HTR-8/SVneo (cell line): ENCODE results near the gene MTOR.
"Not testable (repeated sequence)": the region's sequence is repeated elsewhere in the genome, so short reads cannot be mapped to it uniquely, and the experiment has no call there.

Experiments used
- DNase-seq: peaks from one replicate; pipeline ENCODE4 v3.0.0; 2011; ENCODE audit warnings: low spot score, mixed read lengths; ENCODE audit not compliant: insufficient read length
- FAIRE-seq: peaks from 2 replicates; lab custom pipeline; 2011; peaks lifted over from hg19 to GRCh38; lab: Jason Lieb, UNC

Gene MTOR

DNA sequence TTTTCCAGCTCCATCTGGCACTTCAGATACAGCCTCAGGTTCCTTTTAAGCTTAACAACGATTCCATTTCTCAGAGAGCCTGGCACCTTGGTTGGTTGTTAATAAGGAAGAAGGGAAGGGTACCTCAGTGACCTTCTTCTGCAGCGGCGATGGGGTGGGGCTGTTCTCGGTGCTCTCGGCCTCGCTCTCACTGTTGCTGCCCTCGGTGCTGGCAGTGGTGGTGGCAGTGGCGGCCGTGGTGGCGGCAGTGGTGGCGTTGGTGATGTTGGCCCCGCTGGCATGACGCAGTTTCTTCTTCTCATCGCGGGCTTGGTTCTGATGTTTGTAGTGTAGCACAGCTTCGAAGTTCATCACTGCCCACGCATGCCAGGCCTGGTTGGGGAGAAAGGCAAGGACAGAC is 131.9 kb downstream of the MTOR start:
- DNase-seq (no peak), FAIRE-seq (no peak)

DNA sequence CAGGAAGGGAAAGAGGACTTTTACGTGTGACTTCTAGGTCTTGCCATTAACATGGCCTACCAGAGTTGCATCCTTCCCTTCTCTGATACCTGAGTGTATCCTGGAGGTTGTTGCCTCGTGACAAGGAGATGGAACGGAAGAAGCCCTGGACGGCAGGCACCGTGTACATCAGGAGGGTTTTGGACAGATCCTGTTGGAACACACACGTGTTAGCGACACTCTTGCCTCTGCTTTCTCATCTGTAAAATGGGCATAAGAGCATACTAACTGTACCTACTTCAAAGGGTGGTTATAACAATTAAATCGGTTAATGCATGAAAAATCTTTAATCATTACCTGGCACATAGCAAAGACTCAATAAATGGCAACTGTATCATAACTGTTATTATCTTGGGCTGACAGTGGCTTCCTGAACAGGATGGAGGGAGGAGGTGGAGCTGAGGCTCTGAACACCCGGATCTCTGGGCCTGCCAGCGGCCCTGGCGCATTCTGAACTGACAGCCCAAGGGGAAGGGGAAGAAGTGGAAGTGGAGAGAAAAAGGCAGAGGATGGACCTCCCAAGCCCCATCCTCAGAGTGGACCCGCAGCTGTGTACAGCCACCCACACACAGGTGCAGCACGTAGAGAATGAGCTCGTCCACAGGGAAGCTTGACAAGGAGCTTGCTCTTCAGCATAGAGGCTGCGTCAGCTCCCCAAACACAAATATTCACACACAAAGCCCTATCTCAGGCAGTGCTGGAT is 132.5 kb downstream of the MTOR start:
- DNase-seq: no peak
- FAIRE-seq: no peak

DNA sequence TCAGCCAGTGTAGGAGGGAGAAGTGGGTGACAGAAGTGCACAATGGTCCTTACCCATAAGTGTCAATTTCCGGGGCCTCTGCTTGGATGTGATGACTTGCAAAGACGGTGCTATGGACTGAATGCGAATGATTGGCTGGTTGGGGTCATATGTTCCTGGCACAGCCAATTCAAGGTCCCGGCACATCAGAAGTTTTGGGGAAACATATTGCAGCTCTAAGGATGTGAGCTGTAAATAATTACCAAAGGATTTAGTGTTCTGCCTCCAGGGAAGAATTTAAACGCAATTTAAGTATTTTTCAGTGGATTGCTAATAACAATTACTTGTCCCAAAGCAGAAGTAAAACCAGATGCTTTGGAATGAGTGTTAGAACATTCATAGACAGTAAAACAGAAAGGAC is 135.8 kb downstream of the MTOR start:
- no peak for FAIRE-seq

DNA sequence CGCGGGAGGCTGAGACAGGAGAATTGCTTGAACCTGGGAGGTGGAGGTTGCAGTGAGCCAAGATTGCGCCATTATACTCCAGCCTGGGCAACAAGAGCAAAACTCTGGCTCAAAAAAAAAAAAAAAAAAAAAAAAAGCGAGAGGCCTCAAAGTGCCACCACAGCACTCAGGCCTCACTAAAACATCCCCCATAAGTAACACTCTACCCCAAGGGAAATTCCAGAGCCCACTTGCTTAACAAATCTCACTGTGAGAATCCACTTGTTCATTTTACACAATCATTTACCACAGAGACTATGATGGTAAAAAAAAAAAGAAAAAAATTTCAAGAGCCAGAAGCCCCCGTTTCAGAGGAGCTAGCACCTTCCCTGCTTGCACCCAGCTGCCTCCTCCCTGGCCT is 136.4 kb downstream of the MTOR start:
- no peak for DNase-seq
- no peak for FAIRE-seq

More for the DNA sequence above, 135.8 kb downstream of the MTOR start:
- no peak for DNase-seq

DNA sequence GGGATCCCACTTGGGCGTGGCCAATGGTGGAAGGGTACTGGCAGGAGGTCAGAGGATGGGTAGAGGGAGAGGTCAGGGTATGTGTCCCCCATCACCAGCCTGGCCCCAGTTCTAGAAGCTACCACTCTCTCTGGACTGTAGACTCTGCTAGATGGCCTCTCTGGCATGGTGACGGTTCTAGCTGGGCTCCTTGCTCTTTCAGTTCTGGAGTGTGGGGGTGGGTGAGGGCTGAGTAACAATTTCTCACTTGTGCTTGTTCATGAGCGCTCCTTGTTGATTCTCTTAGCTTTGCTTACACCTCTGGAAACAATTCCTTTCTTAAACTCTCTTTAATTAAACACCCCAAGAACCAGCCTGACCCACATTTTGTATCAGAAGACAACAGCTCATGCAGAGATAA is 137.4 kb downstream of the MTOR start:
- FAIRE-seq: no peak

DNA sequence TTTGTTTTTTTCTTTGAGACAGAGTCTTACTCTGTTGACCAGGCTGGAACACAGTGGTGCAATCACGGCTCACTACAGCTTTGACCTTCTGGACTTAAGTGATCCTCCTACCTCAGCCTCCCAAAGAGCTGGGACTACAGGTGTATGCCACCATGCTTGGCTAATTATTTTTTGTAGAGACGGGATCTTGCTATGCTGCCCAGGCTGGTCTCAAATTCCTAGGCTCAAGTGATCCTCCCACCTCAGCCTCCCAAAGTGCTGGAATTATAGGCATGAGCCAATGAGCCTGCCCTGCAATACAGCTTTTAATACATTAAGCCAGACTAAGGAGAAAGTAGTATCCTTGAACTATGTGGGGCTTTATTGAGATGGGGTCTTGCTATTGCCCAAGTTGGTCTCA is 146.0 kb downstream of the MTOR start:
- no peak for DNase-seq

More for the DNA sequence above, 137.4 kb downstream of the MTOR start:
- DNase-seq: no peak

DNA sequence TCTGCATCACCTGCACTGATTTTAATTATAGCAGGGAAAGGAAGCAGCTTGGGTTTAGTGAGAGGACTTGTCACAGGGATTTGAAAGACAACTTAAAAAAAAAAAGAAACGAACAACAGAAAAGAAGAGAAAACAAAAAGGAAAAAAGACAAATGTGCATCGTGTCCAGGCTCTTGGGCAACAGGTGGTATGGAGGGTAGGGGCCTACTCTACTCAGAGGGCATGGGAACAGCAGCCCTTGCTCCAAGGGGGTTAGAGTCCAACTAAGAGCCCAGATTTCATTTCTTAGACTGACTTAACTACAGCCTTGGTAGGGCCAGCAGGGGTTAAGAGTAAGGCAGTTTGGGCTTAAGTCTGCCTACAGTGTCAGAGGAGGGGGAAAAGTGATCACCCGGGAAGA is 147.4 kb downstream of the MTOR start:
- DNase-seq (no peak), FAIRE-seq (no peak)

More for the DNA sequence above, 146.0 kb downstream of the MTOR start:
- no peak for FAIRE-seq

DNA sequence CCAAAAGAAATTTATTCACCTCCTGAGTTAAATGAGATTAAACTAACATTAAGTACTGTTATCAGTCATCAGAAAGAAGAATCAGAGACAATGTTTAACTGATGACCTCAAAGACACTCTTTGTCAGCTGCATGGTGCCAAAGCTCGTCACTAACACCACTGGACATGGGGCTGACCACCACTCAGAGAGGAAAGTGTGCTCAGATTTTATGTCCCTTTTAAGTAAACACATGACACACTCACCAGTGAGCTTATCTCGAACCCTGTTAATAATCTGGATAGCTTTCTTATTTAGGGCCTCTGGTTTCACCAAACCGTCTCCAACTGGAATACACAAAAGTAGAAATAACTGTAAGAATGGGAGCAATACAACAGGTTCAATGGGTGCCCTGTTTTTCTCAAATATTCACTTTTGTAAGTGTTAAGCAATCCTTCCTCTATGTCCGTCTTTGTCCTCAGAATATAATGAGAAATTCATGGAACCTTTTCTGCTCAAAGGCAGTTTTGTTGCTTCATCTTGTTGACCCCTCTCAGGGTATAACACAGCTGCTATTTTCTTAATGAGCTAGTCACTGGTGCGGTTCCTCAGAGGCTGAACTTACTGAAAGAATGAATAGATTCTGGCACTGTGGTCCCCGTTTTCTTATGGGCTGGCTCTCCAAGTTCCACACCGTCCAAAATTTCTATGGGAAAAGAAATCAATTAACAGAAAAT is 153.1 kb downstream of the MTOR start:
- no peak for FAIRE-seq
- DNase-seq: no peak

DNA sequence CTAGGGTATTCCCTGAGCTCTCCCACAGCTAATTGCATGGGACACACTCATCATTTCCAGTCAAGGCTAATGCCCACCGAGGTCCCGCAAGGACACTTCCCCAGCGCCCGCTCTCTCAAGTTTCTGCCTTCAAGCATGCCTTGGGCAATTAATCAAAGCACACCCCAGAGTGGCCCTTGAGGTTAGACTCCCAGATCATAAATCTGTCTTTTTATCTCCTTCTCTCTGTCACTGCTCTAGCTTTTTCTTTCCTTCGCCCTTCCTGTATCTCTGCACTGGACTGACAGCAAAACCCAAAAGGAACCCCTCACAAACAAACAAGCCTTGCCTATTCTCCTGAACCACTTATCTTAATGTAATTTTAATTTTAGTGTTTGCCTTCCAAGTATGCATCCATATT is 154.8 kb downstream of the MTOR start:
- DNase-seq (no peak), FAIRE-seq (no peak)

DNA sequence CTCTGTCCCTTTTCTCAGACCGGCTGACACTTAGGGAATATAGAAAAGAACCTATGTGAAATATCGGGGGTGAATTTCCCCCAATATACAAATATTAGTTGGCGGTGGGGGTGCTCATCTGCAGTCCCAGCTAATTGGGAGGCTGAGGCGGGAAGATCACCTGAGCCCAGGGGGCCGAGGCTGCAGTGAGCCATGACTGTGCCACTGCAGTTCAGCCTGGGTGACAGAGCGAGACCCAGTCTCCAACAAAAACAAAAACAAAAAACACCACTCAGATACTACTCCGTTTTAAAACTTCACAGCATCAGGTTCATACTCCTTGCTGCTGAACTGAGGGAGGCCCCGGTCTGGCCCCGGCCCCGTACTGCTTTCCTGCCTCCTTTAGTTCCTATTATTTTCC is 156.8 kb downstream of the MTOR start:
- DNase-seq (no peak), FAIRE-seq (no peak)

DNA sequence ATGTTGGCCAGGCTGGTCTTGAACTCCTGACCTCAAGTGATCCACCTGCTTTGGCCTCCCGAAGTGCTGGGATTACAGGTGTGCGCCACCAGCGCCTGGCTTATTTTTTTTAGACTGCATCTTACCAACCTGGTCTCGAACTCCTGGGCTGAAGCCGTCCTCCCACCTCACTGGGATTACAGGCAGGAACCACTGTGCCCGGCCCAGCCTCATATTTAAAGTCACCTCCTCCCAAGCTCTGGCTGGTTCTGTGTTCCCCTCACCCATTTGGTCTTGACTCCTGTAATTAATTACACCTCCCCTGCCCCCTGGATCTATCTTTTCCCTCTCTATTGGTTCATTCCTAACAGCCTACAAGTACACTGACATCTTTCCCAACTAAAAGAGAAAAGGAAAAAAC is 161.0 kb downstream of the MTOR start:
- no peak for DNase-seq
- no peak for FAIRE-seq

DNA sequence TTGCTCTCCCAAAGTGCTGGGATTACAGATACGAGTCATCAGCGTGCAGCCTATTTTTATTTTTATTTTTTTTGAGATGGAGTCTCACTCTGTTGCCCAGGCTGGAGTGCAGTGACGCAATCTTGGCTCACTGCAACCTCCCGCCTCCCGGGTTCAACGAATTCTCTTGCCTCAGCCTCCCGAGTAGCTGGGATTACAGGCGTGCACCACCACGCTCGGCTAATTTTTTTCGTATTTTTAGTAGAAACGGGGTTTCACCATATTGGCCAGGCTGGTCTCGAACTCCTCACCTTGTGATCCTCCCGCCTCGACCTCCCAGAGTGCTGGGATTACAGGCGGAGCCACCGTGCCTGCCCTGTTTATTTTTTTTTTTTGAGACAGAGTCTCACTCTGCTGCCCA is 161.5 kb downstream of the MTOR start:
- not testable (repeated sequence) for DNase-seq, FAIRE-seq

DNA sequence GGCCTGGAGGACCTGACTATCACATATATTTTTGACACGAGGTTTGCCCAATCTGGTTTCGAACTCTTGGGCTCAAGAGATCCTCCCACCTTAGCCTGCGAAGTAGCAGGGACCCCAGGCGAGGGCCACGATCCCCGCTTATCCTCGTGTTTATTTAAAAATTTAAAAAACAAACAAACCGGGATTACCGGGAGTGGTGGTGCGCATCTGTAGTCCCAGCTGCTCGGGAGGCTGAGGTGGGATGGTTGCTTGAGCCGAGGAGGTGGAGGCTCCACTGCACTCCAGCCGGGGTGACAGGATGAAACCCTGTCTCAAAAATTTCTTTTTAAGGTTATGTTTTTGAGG is 162.2 kb downstream of the MTOR start:
- FAIRE-seq (no peak), DNase-seq (no peak)

DNA sequence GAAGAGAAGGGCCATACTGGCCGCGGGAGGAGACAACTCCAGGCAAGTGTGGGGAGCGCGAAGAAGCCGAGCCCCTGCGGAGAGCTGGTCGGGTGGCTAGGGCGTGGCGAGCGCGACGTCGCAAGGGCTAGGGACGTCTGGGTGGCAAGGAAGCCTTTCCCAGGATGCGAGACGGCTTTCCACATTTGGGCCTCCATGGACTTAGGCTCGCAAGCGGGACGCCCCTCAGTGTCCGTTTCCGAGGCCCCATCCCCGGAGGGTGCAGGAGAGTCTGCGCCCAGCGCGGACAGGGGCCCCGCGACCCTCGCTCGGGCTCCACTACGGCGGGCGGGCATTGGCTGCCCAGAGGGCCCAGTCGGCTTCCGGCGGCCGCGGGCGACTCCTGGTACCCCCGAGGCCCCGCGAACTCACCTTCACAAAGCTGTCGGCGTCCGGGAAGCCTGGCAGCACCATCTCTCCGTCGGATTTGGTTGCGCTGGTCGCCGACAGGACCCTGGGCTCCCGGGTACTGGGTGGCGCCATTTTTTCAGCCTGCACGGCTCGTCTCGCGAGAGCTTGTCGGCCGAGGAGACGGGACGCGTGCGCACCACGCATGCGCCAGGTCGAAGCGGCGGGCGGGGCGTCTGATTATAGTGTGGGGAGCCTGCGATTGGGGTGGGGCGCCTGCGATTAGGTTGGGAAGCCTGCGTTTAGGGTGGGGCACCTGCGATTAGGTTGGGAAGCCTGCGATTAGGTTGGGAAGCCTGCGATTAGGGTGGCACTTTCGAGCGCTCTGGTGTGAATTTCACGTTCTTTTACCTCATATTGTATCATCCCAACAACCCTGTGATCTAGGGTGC is 162.8 kb downstream of the MTOR start, which contains the start of gene EXOSC10:
EXOSC10 (minus strand) TSS at position 560 of the 839 bp plus-strand sequence; CDS start at position 522, 38 bp downstream.
- DNase-seq (peak; percentile 97), FAIRE-seq (peak; percentile 77)

DNA sequence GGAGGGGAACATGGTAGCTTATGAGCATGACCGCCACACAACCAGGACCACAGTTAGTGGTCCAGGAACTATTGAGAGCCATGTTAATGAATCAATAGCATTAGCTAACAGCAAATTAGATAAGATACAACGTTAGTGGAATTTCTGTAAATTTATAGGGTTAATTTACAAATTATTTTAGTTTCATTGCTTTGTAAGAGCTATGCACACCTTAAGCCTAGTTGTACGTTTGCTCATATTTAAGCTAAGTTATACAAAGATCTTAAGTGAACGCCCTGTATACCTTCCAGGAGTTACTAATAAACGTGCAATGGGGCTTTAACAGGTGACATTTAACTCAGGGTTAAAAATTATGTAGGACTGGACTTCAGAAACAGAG is 163.4 kb downstream of the MTOR start:
- DNase-seq (no peak), FAIRE-seq (no peak)

DNA sequence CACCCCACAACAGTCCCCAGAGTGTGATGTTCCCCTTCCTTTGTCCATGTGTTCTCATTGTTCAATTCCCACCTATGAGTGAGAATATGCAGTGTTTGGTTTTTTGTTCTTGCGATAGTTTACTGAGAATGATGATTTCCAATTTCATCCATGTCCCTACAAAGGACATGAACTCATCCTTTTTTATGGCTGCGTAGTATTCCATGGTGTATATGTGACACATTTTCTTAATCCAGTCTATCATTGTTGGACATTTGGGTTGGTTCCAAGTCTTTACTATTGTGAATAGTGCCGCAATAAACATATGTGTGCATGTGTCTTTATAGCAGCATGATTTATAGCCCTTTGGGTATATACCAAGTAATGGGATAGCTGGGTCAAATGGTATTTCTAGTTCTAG is 178.6 kb downstream of the MTOR start:
- FAIRE-seq, DNase-seq: not testable (repeated sequence)

DNA sequence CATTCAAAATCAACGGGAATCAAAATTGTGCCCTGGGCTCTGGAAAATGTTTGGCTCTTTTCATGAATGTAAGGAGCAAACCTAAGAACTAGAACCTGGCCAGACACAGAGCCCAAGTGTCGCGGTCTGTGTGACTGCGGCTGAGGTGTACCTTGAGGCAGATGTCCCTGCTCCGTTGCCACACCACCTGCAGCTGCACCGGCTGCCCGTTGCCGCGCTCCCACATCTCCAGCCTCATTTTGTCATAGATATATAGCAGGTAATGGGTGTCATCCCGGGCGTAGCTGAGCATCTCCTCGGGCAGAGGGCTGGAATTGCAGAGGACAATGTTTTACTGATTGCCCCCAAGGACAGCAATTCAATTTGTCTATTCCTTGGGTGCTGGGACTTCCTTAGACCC is 181.4 kb downstream of the MTOR start:
- no peak for DNase-seq
- no peak for FAIRE-seq

DNA sequence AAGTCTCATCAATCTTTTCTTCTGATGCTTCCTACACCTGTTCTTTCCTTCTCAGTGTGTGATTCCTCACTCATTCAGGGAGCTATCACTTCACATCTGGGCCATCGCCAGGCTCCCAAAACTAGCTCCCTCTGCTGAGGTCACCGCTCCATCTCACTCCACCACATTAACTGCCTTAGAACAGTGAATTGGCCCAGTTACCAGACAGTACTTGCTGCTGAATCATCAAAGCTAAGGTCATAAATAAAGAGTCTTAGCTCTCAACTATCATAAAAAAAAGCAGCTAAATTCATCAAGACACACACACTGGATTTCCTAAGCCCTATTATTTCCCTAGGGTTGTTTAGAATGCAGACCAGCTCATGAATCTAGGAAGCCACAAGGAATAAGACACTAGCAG is 183.7 kb downstream of the MTOR start:
- DNase-seq: no peak
- no peak for FAIRE-seq

DNA sequence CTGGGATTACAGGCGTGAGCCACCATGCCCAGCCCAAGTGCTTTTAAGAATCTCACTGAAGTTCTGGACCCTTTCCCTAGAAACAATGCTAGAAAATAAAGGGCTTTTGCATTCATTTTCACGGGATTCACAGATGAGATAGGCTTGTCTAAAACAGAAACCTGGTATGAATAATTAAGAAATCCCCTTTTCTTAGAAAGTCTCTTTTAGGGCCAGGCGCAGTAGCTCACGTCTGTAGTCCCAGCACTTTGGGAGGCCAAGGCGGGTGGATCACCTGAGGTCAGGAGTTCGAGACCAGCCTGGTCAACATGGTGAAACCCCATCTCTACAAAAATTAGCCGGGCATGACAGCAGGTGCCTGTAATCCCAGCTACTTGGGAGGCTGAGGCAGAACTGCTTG is 189.0 kb downstream of the MTOR start:
- DNase-seq, FAIRE-seq: not testable (repeated sequence)

DNA sequence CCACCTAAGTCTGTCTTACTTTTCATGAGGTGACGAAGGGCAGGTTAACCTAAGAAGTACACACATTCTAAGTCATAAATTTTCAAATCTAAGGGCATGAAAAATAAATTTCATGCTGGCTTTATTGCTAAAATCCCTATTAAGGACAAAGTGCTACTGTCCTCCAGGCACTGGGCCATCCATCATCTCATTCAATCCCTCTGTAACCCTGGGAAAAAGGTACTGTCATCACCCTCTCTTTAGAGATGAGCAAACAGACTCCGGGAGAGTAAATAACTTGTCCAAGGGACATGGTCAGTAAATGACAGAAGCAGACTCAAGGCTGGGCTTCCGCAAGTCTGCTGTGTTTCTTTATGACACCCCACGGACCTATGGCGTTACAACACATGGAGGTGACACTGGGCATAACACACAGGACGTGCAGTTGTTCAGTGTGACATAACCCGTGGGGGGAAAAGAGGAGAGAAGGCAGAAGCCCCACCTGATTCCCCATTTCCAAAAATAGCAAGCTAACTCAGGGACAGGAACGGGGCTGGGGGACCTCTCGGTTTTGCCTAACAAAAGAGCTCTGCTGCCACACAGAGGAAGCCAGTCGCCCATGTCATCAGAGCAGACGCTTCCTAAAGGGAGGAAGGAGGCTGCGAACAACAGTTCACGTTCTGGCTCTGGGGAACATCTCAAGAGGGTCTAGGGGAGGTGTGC is 190.0 kb downstream of the MTOR start:
- FAIRE-seq: no peak

More for the DNA sequence above, 190.0 kb downstream of the MTOR start:
- no peak for DNase-seq
